ENCODE data around the gene RYR1. TPM values are rescaled to one million over a fixed set of nuclear protein-coding genes. Genes with fewer than 3 reads are reported as not detected.
A peak's percentile ranks its signal among the peaks of the same experiment; 100 is the strongest.
"Not testable (repeated sequence)": the region's sequence is repeated elsewhere in the genome, so short reads cannot be mapped to it uniquely, and the experiment has no call there.

The RYR1 gene
- total RNA-seq, 1 experiment from 2014 or later = 34.2 TPM

DNA sequence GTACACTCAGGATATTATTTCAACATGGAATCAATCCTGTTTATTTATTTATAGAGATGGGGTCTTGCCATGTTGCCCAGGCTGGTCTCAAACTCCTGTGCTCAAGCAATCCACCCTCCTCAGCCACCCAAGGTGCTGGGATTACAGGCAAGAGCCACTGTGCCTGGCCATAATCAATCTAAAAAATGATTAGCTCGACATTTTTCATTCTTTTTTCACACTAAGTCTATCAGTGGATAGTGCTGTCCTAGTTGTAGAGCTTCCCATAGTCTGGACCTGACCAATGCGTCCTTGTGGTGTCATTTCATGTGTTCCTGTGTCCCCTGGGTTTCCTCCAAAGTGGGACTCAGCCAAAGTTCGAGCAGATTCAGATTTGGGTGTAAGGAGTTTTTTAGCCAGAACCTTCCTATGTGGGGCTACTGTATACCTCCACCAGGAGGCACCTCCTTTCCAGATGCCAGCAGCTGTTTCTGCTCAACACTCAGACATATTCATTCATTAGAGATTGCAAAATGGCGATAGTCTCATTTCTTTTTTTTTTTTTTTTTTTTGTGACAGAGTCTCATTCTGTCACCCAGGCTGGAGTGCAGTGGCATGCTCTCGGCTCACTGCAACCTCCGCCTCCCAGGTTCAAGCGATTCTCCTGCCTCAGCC, 123.2 kb downstream of the RYR1 start:
- Histone ChIP-seq H3K27ac (ENCODE audit: low read length) (no peak overlapping the region), H3K4me1 (ENCODE audit: control insufficient read depth, insufficient read depth, low read length) (no peaks in the 10 kb centered on the region), H3K4me3 (ENCODE audit: low read depth in 2 of 2, low read length in 2 of 2) (no peak overlapping the region), H3K9me3 (ENCODE audit: control insufficient read depth, insufficient read depth, low read depth, low read length) (no peaks in the 10 kb centered on the region), H3K36me3 (ENCODE audit: control insufficient read depth, insufficient read depth, low read length) (no peaks in the 10 kb centered on the region), H3K27me3 (ENCODE audit: control insufficient read depth, insufficient read depth, low read length) (no peaks in the 10 kb centered on the region)
- no peak for TF ChIP-seq SIN3A (IDR thresholded peaks at IDR 0.05; ENCODE audit: borderline replicate concordance, insufficient read depth, low read depth, low read length)
- no peak for TF ChIP-seq POLR2AphosphoS5 (IDR thresholded peaks at IDR 0.05; ENCODE audit: low read depth, low read length)
- TF ChIP-seq, protein P1, sequence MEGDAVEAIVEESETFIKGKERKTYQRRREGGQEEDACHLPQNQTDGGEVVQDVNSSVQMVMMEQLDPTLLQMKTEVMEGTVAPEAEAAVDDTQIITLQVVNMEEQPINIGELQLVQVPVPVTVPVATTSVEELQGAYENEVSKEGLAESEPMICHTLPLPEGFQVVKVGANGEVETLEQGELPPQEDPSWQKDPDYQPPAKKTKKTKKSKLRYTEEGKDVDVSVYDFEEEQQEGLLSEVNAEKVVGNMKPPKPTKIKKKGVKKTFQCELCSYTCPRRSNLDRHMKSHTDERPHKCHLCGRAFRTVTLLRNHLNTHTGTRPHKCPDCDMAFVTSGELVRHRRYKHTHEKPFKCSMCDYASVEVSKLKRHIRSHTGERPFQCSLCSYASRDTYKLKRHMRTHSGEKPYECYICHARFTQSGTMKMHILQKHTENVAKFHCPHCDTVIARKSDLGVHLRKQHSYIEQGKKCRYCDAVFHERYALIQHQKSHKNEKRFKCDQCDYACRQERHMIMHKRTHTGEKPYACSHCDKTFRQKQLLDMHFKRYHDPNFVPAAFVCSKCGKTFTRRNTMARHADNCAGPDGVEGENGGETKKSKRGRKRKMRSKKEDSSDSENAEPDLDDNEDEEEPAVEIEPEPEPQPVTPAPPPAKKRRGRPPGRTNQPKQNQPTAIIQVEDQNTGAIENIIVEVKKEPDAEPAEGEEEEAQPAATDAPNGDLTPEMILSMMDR (IDR thresholded peaks at IDR 0.05) = no peak
- no peak for TF ChIP-seq TCF7L2 (IDR thresholded peaks at IDR 0.05; ENCODE audit: low read depth, low read length)
- TF ChIP-seq, protein P2, sequence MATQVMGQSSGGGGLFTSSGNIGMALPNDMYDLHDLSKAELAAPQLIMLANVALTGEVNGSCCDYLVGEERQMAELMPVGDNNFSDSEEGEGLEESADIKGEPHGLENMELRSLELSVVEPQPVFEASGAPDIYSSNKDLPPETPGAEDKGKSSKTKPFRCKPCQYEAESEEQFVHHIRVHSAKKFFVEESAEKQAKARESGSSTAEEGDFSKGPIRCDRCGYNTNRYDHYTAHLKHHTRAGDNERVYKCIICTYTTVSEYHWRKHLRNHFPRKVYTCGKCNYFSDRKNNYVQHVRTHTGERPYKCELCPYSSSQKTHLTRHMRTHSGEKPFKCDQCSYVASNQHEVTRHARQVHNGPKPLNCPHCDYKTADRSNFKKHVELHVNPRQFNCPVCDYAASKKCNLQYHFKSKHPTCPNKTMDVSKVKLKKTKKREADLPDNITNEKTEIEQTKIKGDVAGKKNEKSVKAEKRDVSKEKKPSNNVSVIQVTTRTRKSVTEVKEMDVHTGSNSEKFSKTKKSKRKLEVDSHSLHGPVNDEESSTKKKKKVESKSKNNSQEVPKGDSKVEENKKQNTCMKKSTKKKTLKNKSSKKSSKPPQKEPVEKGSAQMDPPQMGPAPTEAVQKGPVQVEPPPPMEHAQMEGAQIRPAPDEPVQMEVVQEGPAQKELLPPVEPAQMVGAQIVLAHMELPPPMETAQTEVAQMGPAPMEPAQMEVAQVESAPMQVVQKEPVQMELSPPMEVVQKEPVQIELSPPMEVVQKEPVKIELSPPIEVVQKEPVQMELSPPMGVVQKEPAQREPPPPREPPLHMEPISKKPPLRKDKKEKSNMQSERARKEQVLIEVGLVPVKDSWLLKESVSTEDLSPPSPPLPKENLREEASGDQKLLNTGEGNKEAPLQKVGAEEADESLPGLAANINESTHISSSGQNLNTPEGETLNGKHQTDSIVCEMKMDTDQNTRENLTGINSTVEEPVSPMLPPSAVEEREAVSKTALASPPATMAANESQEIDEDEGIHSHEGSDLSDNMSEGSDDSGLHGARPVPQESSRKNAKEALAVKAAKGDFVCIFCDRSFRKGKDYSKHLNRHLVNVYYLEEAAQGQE (IDR thresholded peaks at IDR 0.05; ENCODE audit: insufficient read depth in 1 of 2, low read depth in 2 of 2, low read length in 1 of 2) = no peak
- no TSS peak for BruUV-seq (replicated peaks)
- DNase-seq (ENCODE audit: low read depth, low spot score) (peak; percentile 67), ATAC-seq (peak; percentile 72)
- intact Hi-C loops (cut with micrococcal nuclease; ENCODE audit: unreplicated experiment) (loop anchor here (5.0 kb wide), 1 partner anchor 76 kb away; no protein-coding TSS in a partner anchor), in situ Hi-C loops (cut with HindIII; ENCODE audit: low pct_unique_long_range_greater_than_20kb, low sequenced_read_pairs) (no loop called here)
- CTCF ChIA-PET = interaction anchor here (0.5 to 2.3 kb wide), 16 partner anchors 9 to 1749 kb away, joined by 3 to 16 read pairs (median 5); partner anchors contain the start of gene EIF3K
- POLR2A ChIA-PET = interaction anchor here (0.6 to 0.7 kb wide), 5 partner anchors 13 to 1770 kb away, joined by 3 to 11 read pairs (median 4); no protein-coding TSS in a partner anchor

DNA sequence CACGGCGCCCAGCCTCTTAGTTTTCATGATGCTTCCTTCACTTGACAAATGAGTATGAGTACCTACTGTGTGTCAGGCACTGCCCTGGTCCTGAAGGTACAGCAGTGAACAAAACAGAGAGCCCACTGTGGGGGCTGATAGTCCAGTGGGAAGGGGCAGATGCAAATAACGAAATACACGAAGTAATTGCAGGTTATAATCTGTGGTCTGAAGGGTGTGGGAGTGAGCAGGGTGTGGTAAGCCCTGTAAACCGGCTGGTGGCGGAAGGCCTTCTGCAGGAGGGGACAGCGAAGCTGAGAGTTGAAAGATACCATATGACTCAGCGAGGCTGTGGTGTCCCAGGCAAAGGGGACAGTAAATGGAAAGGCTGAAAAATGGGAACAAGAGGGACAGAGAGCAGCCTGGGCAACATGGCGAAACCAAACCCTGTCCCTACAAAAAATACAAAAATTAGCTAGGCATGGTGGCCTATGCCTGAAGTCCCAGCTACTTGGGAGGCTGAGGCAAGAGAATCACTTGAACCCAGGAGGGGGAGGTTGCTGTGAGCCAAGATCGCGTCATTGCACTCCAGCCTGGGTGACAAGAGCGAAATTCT, 123.8 kb downstream of the RYR1 start:
- ChIA-PET CTCF (interaction anchor here (0.6 to 2.3 kb wide), 8 partner anchors 16 to 86 kb away, joined by 3 to 16 read pairs (median 5); partner anchors contain the start of gene EIF3K), POLR2A (interaction anchor here (0.6 kb wide), 2 partner anchors 43 to 1770 kb away, joined by 3 to 4 read pairs; no protein-coding TSS in a partner anchor)
- intact Hi-C loops (cut with micrococcal nuclease; ENCODE audit: unreplicated experiment) (loop anchor here (5.0 kb wide), 1 partner anchor 75 kb away; no protein-coding TSS in a partner anchor), in situ Hi-C loops (cut with HindIII; ENCODE audit: low pct_unique_long_range_greater_than_20kb, low sequenced_read_pairs) (no loop called here)
- ATAC-seq (peak; percentile 61), DNase-seq (ENCODE audit: low read depth, low spot score) (no peak)
- no peaks in the 10 kb centered on the region for H3K9me3 ChIP-seq (ENCODE audit: control insufficient read depth, insufficient read depth, low read depth, low read length)
- no peak overlapping the region for H3K27ac ChIP-seq (ENCODE audit: low read length)
- BruUV-seq (replicated peaks) = no TSS peak
- no peaks in the 10 kb centered on the region for H3K27me3 ChIP-seq (ENCODE audit: control insufficient read depth, insufficient read depth, low read length)
- H3K36me3 ChIP-seq (ENCODE audit: control insufficient read depth, insufficient read depth, low read length) = no peaks in the 10 kb centered on the region
- no peaks in the 10 kb centered on the region for H3K4me1 ChIP-seq (ENCODE audit: control insufficient read depth, insufficient read depth, low read length)
- TF ChIP-seq TCF7L2 (IDR thresholded peaks at IDR 0.05; ENCODE audit: low read depth, low read length) (no peak), SIN3A (IDR thresholded peaks at IDR 0.05; ENCODE audit: borderline replicate concordance, insufficient read depth, low read depth, low read length) (no peak), POLR2AphosphoS5 (IDR thresholded peaks at IDR 0.05; ENCODE audit: low read depth, low read length) (no peak)
- TF ChIP-seq, protein P1 (IDR thresholded peaks at IDR 0.05) = no peak
- TF ChIP-seq, protein P2 (IDR thresholded peaks at IDR 0.05; ENCODE audit: insufficient read depth in 1 of 2, low read depth in 2 of 2, low read length in 1 of 2) = no peak
- H3K4me3 ChIP-seq (ENCODE audit: low read depth in 2 of 2, low read length in 2 of 2) = no peak overlapping the region

DNA sequence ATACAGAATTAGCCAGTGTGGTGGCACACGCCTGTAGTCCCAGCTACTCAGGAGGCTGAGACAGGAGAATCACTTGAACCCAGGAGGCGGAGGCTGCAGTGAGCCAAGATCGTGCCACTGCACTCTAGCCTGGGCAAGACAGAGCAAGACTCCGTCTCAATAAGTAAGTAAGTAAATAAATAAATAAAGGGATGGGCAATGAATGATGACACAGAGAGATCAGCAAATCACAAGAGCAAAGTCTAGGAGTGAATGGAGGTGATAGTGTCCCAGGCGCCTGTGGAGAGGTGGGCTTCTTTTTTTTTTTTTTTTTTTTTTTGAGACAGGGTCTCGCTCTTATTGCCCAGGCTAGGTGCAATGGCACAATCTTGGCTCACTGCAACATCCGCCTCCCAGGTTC, 125.4 kb downstream of the RYR1 start:
- CTCF ChIA-PET = interaction anchor here (0.6 kb wide), 1 partner anchor 372 kb away, joined by 3 read pairs; the partner anchor contains the start of genes MRPS12 and SARS2
- H3K36me3 ChIP-seq (ENCODE audit: control insufficient read depth, insufficient read depth, low read length); ATAC-seq; POLR2A ChIA-PET; in situ Hi-C loops (cut with HindIII; ENCODE audit: low pct_unique_long_range_greater_than_20kb, low sequenced_read_pairs); H3K9me3 ChIP-seq (ENCODE audit: control insufficient read depth, insufficient read depth, low read depth, low read length); H3K4me1 ChIP-seq (ENCODE audit: control insufficient read depth, insufficient read depth, low read length); H3K4me3 ChIP-seq (ENCODE audit: low read depth in 2 of 2, low read length in 2 of 2); DNase-seq (ENCODE audit: low read depth, low spot score); BruUV-seq (replicated peaks); H3K27me3 ChIP-seq (ENCODE audit: control insufficient read depth, insufficient read depth, low read length); H3K27ac ChIP-seq (ENCODE audit: low read length): not testable (repeated sequence)
- intact Hi-C loops (cut with micrococcal nuclease; ENCODE audit: unreplicated experiment) = loop anchor here (5.0 kb wide), 1 partner anchor 73 kb away; no protein-coding TSS in a partner anchor
